HEK293T (cell line): ENCODE results near the gene ARRB1.

ENCODE experiments used
- ARNT ChIP-seq: fragments of 450-650 bp; IDR thresholded peaks from 2 replicates; pipeline ENCODE4 v1.6.1; 2017; ENCODE audit warnings: mild to moderate bottlenecking
- BHLHE40 ChIP-seq: fragments of 450-650 bp; IDR thresholded peaks from 2 replicates; pipeline ENCODE4 v1.6.1; 2016; ENCODE audit warnings: mild to moderate bottlenecking, moderate library complexity, borderline replicate concordance
- ELF4 ChIP-seq: fragments of 450-650 bp; IDR thresholded peaks from 2 replicates; pipeline ENCODE4 v1.6.1; 2017; ENCODE audit warnings: antibody characterized with exemption
- FOXA1 ChIP-seq: fragments of 450-650 bp; IDR thresholded peaks from 2 replicates; pipeline ENCODE4 v1.6.1; 2016; ENCODE audit warnings: mild to moderate bottlenecking
- FOXK2 ChIP-seq: fragments of 450-650 bp; IDR thresholded peaks from 2 replicates; pipeline ENCODE4 v1.6.1; 2016; ENCODE audit warnings: mild to moderate bottlenecking
- FOXM1 ChIP-seq: fragments of 450-650 bp; IDR thresholded peaks from 2 replicates; pipeline ENCODE4 v1.6.1; 2017; ENCODE audit warnings: mild to moderate bottlenecking, borderline replicate concordance
- HDGF ChIP-seq: fragments of 450-650 bp; IDR thresholded peaks from 2 replicates; pipeline ENCODE4 v1.6.1; 2017; ENCODE audit warnings: antibody characterized with exemption, borderline replicate concordance
- NFRKB ChIP-seq: fragments of 450-650 bp; IDR thresholded peaks from 2 replicates; pipeline ENCODE4 v1.6.1; 2016; ENCODE audit warnings: mild to moderate bottlenecking, moderate library complexity
- SUZ12 ChIP-seq: fragments of 450-650 bp; IDR thresholded peaks from 2 replicates; pipeline ENCODE4 v1.6.1; 2016; ENCODE audit warnings: mild to moderate bottlenecking
- TF ChIP-seq, protein P1 (sequence below): fragments of 450-650 bp; IDR thresholded peaks from 2 replicates; pipeline ENCODE4 v1.6.1; 2016

DNA sequence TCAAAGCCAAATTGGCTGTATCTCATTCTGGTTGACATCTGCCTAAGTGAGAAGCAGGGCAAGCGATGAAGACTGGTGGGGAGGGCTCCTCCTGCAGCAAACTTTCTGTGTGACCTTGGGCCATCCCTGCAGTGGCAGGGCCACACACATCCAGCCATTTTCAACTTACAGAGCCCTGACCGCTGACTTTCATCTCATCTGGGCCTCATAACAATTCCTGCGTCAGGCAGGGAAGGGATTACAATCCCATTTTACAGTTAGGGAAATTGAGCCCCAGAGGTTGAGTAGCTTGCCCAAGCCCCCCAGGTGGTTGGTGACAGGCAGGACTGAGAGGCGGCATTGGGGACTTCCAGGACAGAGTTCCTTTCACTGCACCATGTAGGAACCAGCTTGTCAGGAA, 89.0 kb downstream of the ARRB1 start:
- TF ChIP-seq, protein P1, sequence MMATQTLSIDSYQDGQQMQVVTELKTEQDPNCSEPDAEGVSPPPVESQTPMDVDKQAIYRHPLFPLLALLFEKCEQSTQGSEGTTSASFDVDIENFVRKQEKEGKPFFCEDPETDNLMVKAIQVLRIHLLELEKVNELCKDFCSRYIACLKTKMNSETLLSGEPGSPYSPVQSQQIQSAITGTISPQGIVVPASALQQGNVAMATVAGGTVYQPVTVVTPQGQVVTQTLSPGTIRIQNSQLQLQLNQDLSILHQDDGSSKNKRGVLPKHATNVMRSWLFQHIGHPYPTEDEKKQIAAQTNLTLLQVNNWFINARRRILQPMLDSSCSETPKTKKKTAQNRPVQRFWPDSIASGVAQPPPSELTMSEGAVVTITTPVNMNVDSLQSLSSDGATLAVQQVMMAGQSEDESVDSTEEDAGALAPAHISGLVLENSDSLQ: no peak
- TF ChIP-seq FOXA1 (no peak), HDGF (no peak), SUZ12 (no peak), FOXM1 (no peak), ELF4 (no peak), BHLHE40 (no peak), ARNT (no peak), NFRKB (no peak), FOXK2 (no peak)
